Stimulated activated CD4-positive, alpha-beta T cell treated with anti-CD3 and anti-CD28 coated beads, Interleukin-2, amount 100 ng/mL, for 24 hours (primary cell): ENCODE measurements around the gene IPCEF1.
"Not testable (repeated sequence)": the region's sequence is repeated elsewhere in the genome, so short reads cannot be mapped to it uniquely, and the experiment has no call there.

Source experiments
- DNase-seq, 2 donors: peaks; one replicate each; pipeline ENCODE4 v3.0.0-alpha.2; 2020

IPCEF1 gene

DNA sequence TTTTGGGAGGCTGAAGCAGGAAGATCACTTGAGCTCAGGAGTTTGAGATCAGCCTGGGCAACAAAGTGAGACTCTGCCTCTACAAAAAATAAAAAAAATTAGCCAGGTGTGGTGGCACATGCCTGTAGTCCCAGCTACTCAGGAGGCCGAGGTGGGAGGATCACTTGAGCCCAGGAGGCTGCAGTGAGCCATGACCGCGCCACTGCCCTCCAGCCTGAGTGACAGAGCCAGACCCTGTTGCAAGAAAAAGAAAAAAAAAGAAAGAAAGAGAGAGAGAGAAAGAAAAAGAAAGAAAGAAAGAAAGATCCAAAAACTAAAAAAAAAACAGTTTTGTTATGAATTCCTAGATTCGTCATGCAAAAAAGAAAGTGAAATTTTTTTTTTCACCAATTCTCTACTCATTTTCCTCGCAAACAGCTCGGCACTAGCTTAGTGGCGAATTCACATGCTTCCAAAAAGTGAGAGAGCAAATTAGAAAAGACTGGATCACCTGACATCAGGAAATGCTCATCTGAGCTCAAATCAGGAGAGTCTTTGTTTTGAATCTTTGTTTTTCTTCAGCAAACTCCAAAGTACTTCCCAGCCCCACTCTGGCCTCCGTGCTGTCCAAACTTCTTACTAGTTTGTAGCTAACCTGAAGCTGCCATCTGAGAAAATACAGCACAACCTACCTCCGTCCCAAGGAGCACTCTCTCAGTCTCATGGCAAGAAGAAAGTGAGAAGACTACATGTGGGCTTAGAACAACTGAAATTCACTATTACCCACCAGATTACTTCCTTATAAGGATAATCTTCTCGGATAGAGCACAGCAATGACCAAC lies 27.0 kb downstream of the IPCEF1 start:
- DNase-seq: no peak

DNA sequence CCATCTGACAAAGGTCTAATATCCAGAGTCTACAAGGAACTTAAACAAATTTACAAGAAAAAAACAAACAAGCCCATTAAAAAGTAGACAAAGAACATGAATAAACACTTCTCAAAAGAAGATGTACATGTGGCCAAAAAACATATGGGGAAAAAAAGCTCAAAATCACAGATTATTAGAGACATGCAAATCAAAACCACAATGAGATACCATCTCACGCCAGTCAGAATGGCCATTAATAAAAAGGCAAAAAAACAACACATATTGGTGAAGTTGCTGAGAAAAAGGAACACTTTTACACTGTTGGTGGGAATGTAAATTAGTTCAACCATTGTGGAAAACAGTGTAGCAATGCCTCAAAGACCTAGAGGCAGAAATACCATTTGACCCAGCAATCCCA lies 29.3 kb downstream of the IPCEF1 start:
- DNase-seq: not testable (repeated sequence)

DNA sequence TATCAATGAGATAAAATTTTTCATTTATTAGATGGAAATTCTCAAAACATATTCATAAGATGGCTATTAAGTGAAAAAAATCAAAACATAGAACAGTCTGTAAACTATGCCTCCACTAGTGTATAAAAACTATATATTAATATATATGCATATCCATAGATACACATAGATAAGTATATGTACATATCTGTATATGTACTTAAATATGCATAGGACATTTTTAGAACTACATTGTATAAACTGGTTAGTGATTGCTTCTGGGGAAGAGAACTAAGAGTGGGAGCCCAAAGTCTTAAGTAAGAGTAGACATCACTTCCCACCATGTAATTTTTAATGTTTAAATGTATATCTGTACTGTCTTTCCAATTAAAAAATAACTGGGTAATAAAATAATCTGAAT lies 31.5 kb downstream of the IPCEF1 start:
- no peak for DNase-seq

DNA sequence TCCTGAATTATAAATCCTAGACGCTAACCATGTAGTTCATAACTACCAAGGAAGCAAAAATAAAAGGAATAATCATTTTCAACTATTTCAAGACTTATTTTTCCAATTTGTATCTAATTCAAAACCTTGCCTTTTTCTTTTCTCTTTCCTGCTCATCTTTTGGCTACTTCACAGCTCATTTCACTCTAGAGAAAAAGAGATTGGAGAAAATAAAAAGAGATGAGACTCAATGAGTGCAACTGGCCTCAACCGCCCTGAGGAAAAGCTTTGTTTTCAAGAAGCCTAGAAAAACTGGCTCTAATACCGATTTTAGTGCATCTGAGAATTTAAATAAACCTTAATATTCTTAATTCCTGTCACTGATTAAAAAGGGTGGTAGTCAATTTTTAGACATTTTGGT lies 36.4 kb downstream of the IPCEF1 start:
- DNase-seq: no peak

DNA sequence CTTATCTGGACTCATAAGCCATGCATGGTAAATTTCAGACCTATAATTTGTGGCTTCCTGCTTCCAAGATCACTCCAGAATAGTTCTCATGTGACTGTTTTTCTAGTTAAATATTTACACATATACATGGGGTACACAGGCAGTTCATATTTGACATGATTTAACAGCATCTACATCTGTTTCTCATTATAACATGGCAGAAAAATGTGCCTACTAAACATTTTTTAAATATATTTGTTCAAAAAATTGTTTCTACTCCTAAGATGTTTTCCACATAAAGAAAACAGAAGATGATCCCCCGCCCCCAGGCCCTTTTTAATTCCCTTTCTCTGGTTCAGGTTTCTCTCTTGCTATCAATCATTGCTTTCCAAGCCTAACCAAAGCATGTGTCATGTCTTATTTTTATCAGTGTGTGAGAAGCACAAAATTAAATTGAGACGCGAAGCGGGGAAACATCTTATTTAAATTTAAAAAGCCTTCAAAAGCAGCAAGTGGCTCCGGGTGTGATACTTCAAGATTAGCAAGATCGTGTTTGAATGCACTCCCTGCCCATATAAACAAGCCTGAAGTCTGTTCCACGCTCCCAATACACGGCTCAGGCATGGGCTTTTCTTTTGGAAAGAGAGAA lies 37.3 kb downstream of the IPCEF1 start:
- DNase-seq: no peak

DNA sequence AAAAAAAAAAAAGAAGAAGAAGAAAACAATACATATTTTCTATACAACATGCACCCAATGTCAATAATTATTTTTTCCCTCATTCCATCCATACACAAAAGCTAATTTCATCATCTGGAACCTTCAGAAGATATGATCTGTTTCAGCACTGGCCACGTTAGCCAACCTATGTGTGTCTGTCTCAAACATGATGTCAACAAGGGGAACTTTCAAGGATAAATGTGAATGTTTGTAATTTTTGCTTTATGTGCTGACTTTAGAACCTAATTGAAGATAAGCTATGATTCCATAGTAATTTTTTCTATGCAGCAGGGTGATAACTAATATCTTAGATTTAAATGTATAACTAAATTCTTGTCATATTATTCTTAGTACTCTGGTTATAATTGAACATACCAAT lies 37.9 kb downstream of the IPCEF1 start:
- DNase-seq: no peak

DNA sequence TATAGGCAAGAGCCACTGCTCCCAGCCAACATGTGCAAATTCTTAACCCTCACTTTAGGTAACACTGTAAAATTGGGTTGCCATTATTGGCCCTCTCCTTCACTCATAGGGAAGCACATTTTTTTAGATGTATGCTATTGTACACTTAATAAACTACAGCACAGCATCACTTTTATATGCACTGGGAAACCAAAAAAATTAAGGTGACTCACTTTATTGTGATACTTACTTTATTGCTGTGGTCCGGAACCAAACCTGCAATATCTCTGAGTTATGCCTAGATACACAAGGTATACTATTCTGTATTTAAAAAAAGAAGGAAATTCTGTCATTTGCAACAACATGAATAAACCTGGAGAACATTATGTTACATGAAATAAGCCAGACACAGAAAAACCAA lies 40.5 kb downstream of the IPCEF1 start:
- DNase-seq: no peak

DNA sequence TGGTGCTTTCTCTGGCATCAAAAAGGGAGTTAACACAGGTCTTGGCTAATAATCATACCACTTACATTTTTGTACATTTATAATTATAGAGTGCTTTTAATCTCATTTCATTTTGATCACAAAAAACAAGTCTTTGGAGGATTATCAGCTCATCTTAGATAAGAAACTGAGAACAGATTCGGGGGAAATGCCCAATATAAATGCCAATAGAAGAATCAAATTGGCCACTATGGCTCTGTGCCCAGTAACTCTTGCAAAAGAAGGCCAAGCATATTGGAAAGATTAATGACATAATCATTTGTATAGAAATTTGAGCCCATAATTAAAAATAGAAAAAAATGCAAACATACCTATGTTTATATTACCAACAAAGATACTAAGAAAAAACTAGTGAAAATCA lies 42.5 kb downstream of the IPCEF1 start:
- DNase-seq: no peak

DNA sequence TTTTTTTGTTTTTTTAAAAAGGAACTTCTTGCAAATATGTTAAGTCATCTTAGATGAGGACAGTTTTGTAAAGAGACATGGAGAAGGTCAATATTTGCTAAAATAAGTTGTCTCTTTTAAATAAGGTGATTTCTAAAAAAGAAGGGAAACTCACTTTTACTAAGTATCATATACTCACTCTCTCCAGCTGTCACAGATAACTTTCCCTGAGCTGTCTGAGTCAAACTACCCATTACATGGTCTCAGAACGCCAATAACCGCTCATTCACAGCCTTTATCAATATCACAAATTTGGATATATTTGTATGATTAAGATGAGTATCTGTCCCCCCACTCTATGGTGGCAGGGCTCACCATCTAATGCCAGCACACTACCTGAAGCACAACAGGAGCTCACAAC lies 47.6 kb downstream of the IPCEF1 start:
- no peak for DNase-seq

DNA sequence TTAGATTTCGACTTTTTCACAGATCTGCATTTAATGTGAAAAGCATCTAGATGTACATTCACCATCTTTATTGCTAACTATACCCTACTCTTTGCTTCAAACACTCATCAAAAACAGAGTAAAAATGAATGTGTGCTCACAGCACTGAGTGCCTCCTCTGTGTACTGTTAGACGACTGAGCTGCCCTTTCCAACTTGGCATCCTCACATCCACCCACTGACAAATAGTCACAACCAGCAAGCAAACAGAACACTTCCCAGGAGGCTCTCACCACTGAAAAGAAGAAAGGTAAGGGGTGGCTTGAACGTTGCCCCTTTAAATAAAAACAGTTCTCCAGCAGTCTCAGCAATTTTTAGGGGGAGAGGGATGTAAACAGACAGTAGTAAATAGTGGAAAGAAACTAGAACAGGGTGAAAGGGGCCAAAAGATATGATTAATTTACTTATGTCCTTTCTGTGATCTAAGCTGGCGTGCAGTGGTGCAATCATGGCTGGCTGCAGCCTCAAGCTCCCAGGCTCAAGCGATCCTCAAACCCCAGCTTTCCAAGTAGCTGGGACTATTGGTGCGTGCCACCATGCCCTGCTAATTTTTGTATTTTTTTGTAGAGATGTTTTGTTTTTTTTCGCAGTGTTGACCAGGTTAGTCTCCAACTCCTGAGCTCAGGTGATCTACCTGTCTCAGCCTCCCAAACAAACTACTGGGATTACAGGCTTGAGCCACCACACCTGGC lies 48.7 kb downstream of the IPCEF1 start:
- DNase-seq: no peak

DNA sequence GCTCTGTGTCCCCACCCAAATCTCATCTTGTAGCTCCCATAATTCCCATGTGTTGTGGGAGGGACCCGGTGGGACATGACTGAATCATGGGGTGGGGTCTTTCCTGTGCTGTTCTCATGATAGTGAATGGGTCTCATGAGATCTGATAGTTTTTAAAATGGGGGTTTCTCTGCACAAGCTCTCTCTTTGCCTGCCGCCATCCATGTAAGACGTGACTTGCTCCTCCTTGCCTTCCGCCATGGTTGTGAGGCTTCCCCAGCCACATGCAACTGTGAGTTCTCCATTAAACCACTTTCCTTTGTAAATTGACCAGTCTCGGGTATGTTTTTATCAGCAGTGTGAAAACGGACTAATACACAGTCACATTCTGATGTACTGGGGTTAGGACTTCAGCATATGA lies 49.5 kb downstream of the IPCEF1 start:
- not testable (repeated sequence) for DNase-seq

DNA sequence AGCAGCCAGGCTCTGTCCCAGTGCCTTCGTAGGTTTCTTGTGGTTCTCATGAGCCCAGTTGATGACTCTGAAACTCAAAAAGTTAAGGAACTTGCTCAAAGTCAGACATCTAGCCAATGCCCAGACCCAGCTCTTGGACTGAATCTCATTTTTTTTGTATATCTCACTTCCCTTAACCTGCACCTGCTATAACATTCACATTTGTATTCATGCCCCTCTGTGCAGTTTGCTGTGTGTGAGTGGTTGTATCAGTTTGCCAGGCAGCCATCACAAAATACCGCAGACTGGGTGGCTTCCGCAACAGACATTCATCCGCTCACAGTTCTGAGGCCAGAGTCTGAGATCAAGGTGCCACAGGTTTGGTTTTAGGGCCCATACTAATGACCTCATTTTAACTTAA lies 49.9 kb downstream of the IPCEF1 start:
- DNase-seq: no peak

DNA sequence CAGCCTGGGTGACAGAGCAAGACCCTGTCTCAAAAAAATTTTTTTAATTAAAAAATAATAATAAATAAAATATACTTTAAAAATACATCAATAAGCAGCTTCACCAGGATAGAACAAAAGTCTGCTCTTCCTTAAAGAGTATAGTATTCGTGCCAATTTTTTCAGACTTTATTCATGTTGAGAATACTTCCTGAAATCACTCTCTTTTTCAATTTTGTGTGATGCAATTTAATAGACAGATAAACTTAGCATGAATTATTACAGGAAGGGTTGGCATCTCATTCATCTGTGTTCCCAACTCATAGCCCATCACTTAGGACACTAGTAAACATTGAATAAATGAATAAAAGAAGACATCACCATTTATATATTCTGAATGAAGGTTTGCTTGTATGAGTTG lies 52.4 kb downstream of the IPCEF1 start:
- no peak for DNase-seq

DNA sequence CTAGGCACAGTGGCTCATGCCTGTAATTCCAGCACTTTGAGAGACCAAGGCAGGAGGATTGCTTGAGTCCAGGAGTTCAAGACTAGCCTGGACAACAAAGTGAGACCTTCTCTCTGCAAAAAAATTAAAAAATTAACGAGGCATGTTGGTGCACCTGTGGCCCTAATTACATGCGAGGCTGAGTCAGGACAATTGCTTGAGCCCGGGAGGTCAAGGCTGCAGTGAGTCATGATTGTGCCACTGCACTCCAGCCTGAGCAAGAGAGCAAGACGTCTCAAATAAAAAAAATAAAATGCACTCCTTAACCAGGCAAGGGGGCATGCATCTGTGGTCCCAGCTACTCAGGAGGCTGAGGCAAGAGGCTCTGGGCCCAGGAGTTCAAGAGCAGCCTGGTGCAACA lies 53.0 kb downstream of the IPCEF1 start:
- DNase-seq: not testable (repeated sequence)

DNA sequence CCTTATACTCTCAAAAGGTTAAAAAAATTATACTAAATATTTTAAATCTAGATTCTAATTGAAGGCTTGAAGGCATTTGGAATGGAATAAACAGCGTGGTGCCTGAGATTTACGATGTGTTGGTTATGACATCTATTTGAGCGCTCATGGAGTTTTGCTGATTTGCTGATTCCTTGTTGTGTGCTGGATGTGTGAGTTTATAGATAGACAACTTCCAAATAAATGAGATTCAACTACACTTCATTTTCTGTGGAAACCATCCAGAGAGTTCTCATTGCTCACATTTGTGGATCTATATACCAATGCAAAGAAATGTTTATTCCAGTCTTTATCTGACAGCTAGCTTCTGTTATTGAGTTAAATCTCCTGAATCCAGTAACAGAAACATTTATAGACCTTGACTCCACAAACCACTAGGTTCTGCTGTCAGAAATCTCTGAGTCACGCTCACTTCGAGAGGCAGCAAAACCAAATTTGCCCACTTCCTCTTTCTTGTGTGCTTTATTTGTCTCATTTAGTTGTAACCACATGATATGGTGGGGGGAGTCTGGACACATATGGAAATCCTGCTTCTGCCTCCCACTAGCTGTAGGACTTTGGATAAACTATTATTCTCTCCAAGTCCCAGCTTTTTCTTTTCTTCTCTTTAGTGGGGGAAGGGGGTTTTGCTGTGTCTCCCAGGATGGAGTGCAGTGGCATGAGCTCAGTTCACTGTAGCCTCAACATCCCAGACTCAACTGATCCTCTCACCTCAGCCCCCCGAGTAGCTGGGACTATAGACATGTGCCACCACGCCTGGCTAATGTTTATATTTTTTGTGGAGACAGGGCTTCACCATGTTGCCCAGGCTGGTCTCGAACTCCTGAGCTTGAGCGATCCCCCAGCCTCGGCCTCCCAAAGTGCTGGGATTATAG lies 54.5 kb downstream of the IPCEF1 start:
- peak in 1 of 2 donors; percentile 14 for DNase-seq

DNA sequence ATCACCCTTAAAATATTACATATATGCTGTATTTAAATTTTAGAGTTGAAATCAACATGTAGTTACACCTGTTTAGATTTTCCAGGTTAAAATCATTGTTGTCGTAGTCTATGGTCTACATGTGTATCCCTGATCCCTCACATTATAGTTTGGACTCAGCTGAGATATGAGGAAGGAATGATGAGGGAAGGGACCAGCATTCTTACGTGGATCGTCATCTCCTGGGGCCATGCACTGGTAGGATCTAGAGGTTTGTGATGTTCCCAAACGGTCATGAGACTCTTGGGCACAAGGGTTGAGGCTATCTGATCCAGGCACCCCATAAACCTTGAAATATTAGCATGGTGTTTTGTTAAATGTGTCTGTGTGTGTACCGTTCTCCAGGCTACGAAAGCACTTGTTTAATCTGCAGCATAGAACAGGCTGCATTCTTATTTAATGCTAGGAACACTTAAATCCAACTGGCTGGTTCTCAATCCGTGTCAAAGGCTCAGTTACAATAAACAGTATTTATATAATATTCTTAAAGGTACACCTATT lies 55.4 kb downstream of the IPCEF1 start:
- DNase-seq: no peak

DNA sequence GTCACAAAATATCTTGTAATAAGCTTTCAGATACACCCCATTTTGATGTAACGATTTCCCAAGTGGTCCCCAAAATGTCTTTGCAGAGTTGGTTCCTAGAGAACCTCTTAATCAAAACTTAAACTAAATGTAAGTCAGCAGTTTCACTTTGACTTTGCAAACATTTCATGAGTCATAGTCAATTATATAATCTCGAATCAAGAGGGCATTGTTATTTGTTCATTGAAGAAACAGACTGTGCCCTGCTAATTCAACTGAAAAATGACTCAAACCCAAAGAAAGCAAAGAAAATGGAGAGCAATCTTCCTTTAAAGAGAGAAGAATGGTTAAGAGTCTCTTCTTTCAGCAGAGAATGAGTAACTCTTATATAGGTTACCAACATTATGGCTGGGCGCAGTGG lies 58.3 kb downstream of the IPCEF1 start:
- no peak for DNase-seq

DNA sequence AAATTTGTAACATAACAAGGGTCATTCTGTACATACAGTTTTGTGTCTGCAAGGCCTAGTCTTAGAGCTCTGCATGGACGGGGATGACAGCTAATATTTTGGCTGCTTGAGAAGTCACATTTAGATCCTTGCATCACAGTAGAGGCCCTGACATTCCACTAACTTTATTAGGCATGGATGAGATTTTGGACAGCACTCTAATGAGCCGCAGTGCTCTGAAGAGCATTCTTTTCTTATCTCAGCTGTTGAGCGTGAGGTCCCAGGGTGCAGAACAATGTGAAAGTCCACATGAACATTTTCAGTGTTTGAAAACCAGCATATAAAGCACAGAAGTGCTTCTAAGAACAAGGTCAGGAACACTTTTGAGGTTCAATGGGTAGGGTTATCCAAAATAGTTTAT lies 58.9 kb downstream of the IPCEF1 start:
- DNase-seq: no peak

DNA sequence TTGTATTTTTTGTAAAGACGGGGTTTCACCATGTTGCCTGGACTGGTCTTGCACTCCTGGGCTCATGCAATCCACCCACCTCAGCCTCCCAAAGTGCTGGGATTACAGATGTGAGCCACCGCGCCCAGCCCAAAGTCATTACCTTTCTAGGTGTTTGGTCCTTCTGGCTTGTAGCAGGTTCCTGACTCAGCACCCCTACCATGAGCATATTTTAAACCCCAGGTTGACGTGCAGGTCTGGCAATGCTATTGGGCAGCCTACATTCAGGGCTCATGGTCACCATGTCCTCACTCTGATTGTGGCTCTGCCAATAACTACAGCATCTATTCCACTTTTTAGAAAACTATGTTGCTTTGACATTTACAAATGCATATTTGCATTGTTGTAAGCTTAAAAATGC lies 59.4 kb downstream of the IPCEF1 start:
- no peak for DNase-seq

DNA sequence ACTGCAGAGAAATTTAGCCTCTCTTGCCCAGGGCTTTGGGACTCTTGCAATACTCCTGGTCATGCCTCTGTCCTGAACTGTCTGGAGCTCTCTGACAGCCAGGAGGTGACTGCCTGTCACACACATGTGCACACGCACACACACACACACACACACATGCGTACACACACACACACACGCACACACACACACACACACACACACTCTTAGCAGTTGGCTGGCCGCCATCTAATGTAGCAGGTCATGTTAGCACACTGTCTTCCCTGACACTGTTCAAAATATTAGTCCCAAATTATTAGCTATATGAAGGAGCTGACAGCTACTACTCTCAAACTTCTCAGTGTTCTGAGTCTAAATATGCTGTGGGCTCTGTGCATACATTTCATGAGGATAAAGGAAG lies 60.9 kb downstream of the IPCEF1 start:
- DNase-seq: no peak

DNA sequence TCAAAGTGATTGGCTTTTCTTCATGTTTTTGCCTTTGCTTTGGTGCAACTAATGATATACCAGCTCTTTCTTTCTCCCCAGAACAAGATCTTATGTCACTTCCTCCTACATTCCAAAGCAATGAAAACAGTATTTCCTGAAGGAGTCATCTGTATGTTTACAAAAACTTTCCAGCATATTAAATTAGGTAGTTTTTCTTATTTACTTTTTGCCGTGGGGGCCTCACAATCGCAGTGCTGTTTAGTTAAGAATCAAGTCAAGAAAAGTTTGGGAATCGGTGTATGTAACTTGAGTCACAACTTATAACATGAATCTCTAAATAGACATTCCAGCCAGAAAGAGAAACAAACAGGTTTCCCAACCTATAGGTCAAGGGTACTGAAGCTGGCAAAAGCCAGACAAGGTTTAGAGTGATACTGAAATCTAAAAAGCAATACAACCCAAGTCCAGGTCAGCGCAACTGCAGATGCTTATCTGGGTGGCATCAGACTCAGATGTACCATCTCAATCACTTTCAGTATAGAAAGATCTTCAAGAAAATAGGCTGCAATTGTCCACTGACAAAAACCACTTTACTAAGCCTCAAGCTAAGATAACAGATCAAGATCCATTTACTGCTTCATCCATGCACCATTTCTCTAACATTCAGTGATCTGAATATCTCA lies 63.6 kb downstream of the IPCEF1 start:
- no peak for DNase-seq

DNA sequence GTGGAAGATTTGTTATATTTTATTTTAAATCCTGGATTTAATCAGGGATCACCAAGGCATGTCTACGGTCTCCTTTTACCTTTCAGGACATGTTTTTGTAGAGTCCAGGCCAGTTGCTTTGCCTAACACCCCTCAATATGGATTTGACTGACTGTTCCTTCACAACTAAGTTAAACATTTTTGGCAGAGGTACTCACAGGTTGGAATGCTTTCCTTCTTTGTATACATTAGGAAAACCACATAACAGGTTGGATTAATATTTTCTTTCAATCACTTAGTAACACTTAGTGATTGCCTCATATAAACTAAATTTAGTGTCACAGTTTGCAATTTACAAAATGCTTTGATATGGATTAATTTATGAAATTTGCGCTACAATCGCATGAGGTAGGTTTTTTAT lies 64.5 kb downstream of the IPCEF1 start:
- DNase-seq: no peak
